Panc1 (cell line): ENCODE results near the gene MPHOSPH6. TPM values are rescaled to one million over a fixed set of nuclear protein-coding genes. Genes with fewer than 3 reads are reported as not detected.

Source experiments
- ATAC-seq: fragments of 200-7000 bp; cut with Tn5 transposase; 2 replicates; pipeline ENCODE4 v1.9.1; 2020; ENCODE audit warnings: mild to moderate bottlenecking, moderate library complexity
- BruUV-seq: library from RNA; stranded (reverse); fragments of 400-500 nt; replicated peaks from 2 replicates; lab custom pipeline; 2021; lab: Mats Ljungman, UMichigan
- CTCF ChIA-PET: fragments of 300-600 bp; sonication (Branson Sonifier 250); formaldehyde crosslinking; loops from one replicate; lab custom pipeline; 2022; ENCODE audit warnings: antibody characterized with exemption; lab: Charles Lee
- POLR2A ChIA-PET: fragments of 300-600 bp; sonication (Branson Sonifier 250); formaldehyde crosslinking; loops from one replicate; lab custom pipeline; 2022; ENCODE audit warnings: antibody characterized with exemption; lab: Charles Lee
- DNase-seq: peaks from one replicate; pipeline ENCODE4 v3.0.0-alpha.2; 2010; ENCODE audit warnings: low read depth, low spot score
- H3K27ac ChIP-seq: 2 replicates; pipeline ENCODE4 v1.5.1; 2011; ENCODE audit warnings: mild to moderate bottlenecking, low read length, inconsistent platforms
- H3K27me3 ChIP-seq: fragments of 200-500 bp; sonication (Bioruptor generic); 2 replicates; pipeline ENCODE4 v1.6.0; 2014; ENCODE audit warnings: low read length, inconsistent platforms; ENCODE audit not compliant: control insufficient read depth, insufficient read depth
- H3K36me3 ChIP-seq: fragments of 200-500 bp; sonication (Bioruptor generic); 2 replicates; pipeline ENCODE4 v1.5.1; 2014; ENCODE audit warnings: inconsistent platforms, mild to moderate bottlenecking, low read length, moderate library complexity; ENCODE audit not compliant: control insufficient read depth, insufficient read depth
- H3K4me1 ChIP-seq: 2 replicates; pipeline ENCODE4 v1.5.1; 2011; ENCODE audit warnings: inconsistent platforms, mild to moderate bottlenecking, low read length, moderate library complexity; ENCODE audit not compliant: control insufficient read depth, insufficient read depth
- H3K4me3 ChIP-seq, 2 experiments: 2 replicates each; pipeline ENCODE4 v1.5.1; 2011 to 2012; ENCODE audit warnings: low read depth in 2 of 2, low read length in 2 of 2, mild to moderate bottlenecking in 2 of 2, inconsistent platforms in 1 of 2, moderate library complexity in 1 of 2
- H3K9me3 ChIP-seq: fragments of 200-500 bp; sonication (Bioruptor generic); 2 replicates; pipeline ENCODE4 v1.5.1; 2014; ENCODE audit warnings: low read depth, mild to moderate bottlenecking, inconsistent platforms, low read length, moderate library complexity; ENCODE audit not compliant: control insufficient read depth, insufficient read depth
- POLR2AphosphoS5 ChIP-seq: IDR thresholded peaks from 2 replicates; pipeline ENCODE4 v1.6.1; 2012; ENCODE audit warnings: mild to moderate bottlenecking, low read depth, low read length, moderate library complexity
- SIN3A ChIP-seq: IDR thresholded peaks from 2 replicates; pipeline ENCODE4 v1.6.1; 2012; ENCODE audit warnings: low read depth, mild to moderate bottlenecking, low read length, moderate library complexity, borderline replicate concordance; ENCODE audit not compliant: insufficient read depth
- TCF7L2 ChIP-seq: IDR thresholded peaks from 2 replicates; pipeline ENCODE4 v1.6.1; 2011; ENCODE audit warnings: mild to moderate bottlenecking, low read depth, low read length, inconsistent platforms
- in situ Hi-C: cut with HindIII; loops from 2 replicates; pipeline ENCODE4 v1.10.0; 2016; ENCODE audit warnings: low sequenced_read_pairs, low pct_unique_long_range_greater_than_20kb
- intact Hi-C: fragments of 100-400 bp; cut with micrococcal nuclease; formaldehyde crosslinking; loops from one replicate; pipeline ENCODE4 v1.10.0; 2022; ENCODE audit not compliant: unreplicated experiment
- total RNA-seq: library from RNA; stranded (reverse); gene quantifications from one replicate; pipeline ENCODE4 v1.2.1, GENCODE V29; 2021; ENCODE audit not compliant: unreplicated experiment
- TF ChIP-seq, protein P1 (sequence below): fragments of 450-650 bp; IDR thresholded peaks from 2 replicates; pipeline ENCODE4 v1.5.1; 2017; ENCODE audit warnings: mild to moderate bottlenecking
- TF ChIP-seq, protein P2 (sequence below), 2 experiments: IDR thresholded peaks; 2 replicates each; pipeline ENCODE4 v1.6.1; 2011 to 2012; ENCODE audit warnings: low read depth in 2 of 2, control low read depth in 1 of 2, low read length in 1 of 2, mild to moderate bottlenecking in 1 of 2, moderate library complexity in 1 of 2; ENCODE audit not compliant: insufficient read depth in 1 of 2

MPHOSPH6 gene
- total RNA-seq, 1 experiment from 2014 or later, result 36.7 TPM

- CTCF ChIA-PET, result interaction anchor here (0.6 kb wide), 1 partner anchor 35 kb away, joined by 3 read pairs; no protein-coding TSS in a partner anchor
Measured at GRCh38 chr16:82167670-82168069, 2.4 kb downstream of the MPHOSPH6 start.

GRCh38 chr16:82160226-82160625 lies 9.8 kb downstream of the MPHOSPH6 start:
- no peak for ATAC-seq
- peaks cover 11% of the 10 kb centered on the region for H3K36me3 ChIP-seq
- intact Hi-C loops (no loop called here), in situ Hi-C loops (no loop called here)
- DNase-seq, result no peak
- TF ChIP-seq, protein P1, sequence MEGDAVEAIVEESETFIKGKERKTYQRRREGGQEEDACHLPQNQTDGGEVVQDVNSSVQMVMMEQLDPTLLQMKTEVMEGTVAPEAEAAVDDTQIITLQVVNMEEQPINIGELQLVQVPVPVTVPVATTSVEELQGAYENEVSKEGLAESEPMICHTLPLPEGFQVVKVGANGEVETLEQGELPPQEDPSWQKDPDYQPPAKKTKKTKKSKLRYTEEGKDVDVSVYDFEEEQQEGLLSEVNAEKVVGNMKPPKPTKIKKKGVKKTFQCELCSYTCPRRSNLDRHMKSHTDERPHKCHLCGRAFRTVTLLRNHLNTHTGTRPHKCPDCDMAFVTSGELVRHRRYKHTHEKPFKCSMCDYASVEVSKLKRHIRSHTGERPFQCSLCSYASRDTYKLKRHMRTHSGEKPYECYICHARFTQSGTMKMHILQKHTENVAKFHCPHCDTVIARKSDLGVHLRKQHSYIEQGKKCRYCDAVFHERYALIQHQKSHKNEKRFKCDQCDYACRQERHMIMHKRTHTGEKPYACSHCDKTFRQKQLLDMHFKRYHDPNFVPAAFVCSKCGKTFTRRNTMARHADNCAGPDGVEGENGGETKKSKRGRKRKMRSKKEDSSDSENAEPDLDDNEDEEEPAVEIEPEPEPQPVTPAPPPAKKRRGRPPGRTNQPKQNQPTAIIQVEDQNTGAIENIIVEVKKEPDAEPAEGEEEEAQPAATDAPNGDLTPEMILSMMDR, result no peak
- TF ChIP-seq, protein P2, sequence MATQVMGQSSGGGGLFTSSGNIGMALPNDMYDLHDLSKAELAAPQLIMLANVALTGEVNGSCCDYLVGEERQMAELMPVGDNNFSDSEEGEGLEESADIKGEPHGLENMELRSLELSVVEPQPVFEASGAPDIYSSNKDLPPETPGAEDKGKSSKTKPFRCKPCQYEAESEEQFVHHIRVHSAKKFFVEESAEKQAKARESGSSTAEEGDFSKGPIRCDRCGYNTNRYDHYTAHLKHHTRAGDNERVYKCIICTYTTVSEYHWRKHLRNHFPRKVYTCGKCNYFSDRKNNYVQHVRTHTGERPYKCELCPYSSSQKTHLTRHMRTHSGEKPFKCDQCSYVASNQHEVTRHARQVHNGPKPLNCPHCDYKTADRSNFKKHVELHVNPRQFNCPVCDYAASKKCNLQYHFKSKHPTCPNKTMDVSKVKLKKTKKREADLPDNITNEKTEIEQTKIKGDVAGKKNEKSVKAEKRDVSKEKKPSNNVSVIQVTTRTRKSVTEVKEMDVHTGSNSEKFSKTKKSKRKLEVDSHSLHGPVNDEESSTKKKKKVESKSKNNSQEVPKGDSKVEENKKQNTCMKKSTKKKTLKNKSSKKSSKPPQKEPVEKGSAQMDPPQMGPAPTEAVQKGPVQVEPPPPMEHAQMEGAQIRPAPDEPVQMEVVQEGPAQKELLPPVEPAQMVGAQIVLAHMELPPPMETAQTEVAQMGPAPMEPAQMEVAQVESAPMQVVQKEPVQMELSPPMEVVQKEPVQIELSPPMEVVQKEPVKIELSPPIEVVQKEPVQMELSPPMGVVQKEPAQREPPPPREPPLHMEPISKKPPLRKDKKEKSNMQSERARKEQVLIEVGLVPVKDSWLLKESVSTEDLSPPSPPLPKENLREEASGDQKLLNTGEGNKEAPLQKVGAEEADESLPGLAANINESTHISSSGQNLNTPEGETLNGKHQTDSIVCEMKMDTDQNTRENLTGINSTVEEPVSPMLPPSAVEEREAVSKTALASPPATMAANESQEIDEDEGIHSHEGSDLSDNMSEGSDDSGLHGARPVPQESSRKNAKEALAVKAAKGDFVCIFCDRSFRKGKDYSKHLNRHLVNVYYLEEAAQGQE (IDR thresholded peaks at IDR 0.05; ENCODE audit: insufficient read depth in 1 of 2, low read depth in 2 of 2, low read length in 1 of 2), result no peak
- TF ChIP-seq SIN3A, result no peak
- no peak for TF ChIP-seq POLR2AphosphoS5
- no peak for TF ChIP-seq TCF7L2
- H3K27ac ChIP-seq, result no peak overlapping the region
- H3K27me3 ChIP-seq, result no peaks in the 10 kb centered on the region
- no peaks in the 10 kb centered on the region for H3K9me3 ChIP-seq
- POLR2A ChIA-PET, result no interaction called here
- CTCF ChIA-PET, result no interaction called here
- H3K4me1 ChIP-seq, result no peaks in the 10 kb centered on the region
- no peak overlapping the region for H3K4me3 ChIP-seq
- no TSS peak for BruUV-seq

More at GRCh38 chr16:82167670-82168069, 2.4 kb downstream of the MPHOSPH6 start:
- in situ Hi-C loops (no loop called here), intact Hi-C loops (no loop called here)
- Histone ChIP-seq H3K27ac (no peak overlapping the region), H3K4me3 (no peak overlapping the region), H3K36me3 (peaks cover 11% of the 10 kb centered on the region), H3K4me1 (no peaks in the 10 kb centered on the region), H3K27me3 (no peaks in the 10 kb centered on the region), H3K9me3 (no peaks in the 10 kb centered on the region)
- TF ChIP-seq, protein P2 (IDR thresholded peaks at IDR 0.05; ENCODE audit: insufficient read depth in 1 of 2, low read depth in 2 of 2, low read length in 1 of 2), result no peak
- TF ChIP-seq POLR2AphosphoS5 (no peak), SIN3A (no peak), TCF7L2 (no peak)
- TF ChIP-seq, protein P1, result no peak
- no TSS peak for BruUV-seq
- POLR2A ChIA-PET, result interaction anchor here (0.5 to 0.6 kb wide), 2 partner anchors 183 to 399 kb away, joined by 4 read pairs; no protein-coding TSS in a partner anchor
- DNase-seq (no peak), ATAC-seq (no peak)
